ENCODE data around the gene TRAM2.

- TF ChIP-seq CTCF (conservative IDR thresholded peaks at IDR 0.05) (no peak), ZFX (IDR thresholded peaks at IDR 0.05) (no peak)
These were observed 21.9 kb upstream of the TRAM2 start for GRCh38 chr6:52598824-52599190.
